ENCODE data around the gene PHAF1.

- TF ChIP-seq CTCF (conservative IDR thresholded peaks at IDR 0.05 in 1 of 2, IDR thresholded peaks at IDR 0.05 in 1 of 2; ENCODE audit: low read depth in 1 of 2, low read length in 2 of 2), result no peak
- no peak for TF ChIP-seq EZH2 (IDR thresholded peaks at IDR 0.05; ENCODE audit: low read length, missing control alignments)
These were observed 48.3 kb downstream of the PHAF1 start for GRCh38 chr16:67157892-67158635.
